ENCODE measurements around the gene ANXA9.

Gene ANXA9

DNA sequence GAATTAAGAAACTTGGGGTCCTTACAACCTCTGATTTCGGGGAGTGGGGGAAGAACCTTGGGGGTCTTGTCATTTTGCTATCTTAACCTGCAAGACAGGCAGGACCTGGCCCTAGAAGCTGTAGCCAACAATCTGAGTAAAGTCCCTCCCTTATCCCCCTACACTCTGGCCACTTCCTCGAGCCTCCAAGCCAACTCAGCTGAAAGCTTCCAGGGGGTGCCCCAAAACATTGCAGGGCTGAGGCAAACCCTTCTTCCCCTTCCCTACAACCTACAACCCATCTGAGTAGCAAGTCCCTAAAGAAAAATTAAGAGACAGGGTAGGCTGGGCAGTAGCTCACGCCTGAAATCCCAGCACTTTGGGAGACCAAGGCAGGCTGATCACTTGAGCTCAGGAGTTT lies 12.5 kb upstream of the ANXA9 start:
- Histone ChIP-seq H3K9me3 (ENCODE audit: control insufficient read depth, insufficient read depth, low read depth, low read length) (no peaks in the 10 kb centered on the region), H3K4me1 (ENCODE audit: control insufficient read depth, insufficient read depth, low read length) (peaks cover 19% of the 10 kb centered on the region), H3K4me3 (ENCODE audit: low read depth, low read length) (no peak overlapping the region), H3K36me3 (ENCODE audit: control insufficient read depth in 2 of 2, insufficient read depth in 1 of 2, low read length in 2 of 2) (peaks cover 6 to 47% of the 10 kb centered on the region in 2 experiments; a peak in 2 of 3 replicates), H3K27ac (ENCODE audit: extremely low read depth, low read depth, low read length) (no peak overlapping the region)
- POLR2A ChIA-PET = interaction anchor here (1.1 to 1.7 kb wide), 2 partner anchors 11 to 12 kb away, joined by 4 read pairs; no protein-coding TSS in a partner anchor
- TF ChIP-seq ZNF121 (tag by site-specific recombination; IDR thresholded peaks at IDR 0.05) = no peak
- no peak for TF ChIP-seq ZNF747 (tag by site-specific recombination; IDR thresholded peaks at IDR 0.05)
- CTCF ChIA-PET = interaction anchor here (1.3 to 2.4 kb wide), 3 partner anchors 10 to 26 kb away, joined by 4 to 10 read pairs (median 8); no protein-coding TSS in a partner anchor

GRCh38 chr1:150970808-150971582 lies 11.1 kb upstream of the ANXA9 start:
- Histone ChIP-seq H3K36me3 (ENCODE audit: control insufficient read depth in 2 of 2, insufficient read depth in 1 of 2, low read length in 2 of 2) (peaks cover 6 to 36% of the 10 kb centered on the region in 2 experiments; a peak in 2 of 3 replicates), H3K9me3 (ENCODE audit: control insufficient read depth, insufficient read depth, low read depth, low read length) (no peaks in the 10 kb centered on the region), H3K27ac (ENCODE audit: extremely low read depth, low read depth, low read length) (no peak overlapping the region), H3K4me1 (ENCODE audit: control insufficient read depth, insufficient read depth, low read length) (peaks cover 19% of the 10 kb centered on the region), H3K4me3 (ENCODE audit: low read depth, low read length) (no peak overlapping the region)
- CTCF ChIA-PET = interaction anchor here (0.6 to 2.4 kb wide), 6 partner anchors 8 to 45 kb away, joined by 3 to 10 read pairs (median 4); partner anchors contain the start of genes ANXA9 and SETDB1
- POLR2A ChIA-PET = interaction anchor here (0.6 to 1.1 kb wide), 5 partner anchors 10 to 392 kb away, joined by 3 to 5 read pairs (median 4); partner anchors contain the start of genes MCL1 and VPS72
- no peak for TF ChIP-seq ZNF366 (tag by site-specific recombination; conservative IDR thresholded peaks at IDR 0.05)
- TF ChIP-seq, protein P1, sequence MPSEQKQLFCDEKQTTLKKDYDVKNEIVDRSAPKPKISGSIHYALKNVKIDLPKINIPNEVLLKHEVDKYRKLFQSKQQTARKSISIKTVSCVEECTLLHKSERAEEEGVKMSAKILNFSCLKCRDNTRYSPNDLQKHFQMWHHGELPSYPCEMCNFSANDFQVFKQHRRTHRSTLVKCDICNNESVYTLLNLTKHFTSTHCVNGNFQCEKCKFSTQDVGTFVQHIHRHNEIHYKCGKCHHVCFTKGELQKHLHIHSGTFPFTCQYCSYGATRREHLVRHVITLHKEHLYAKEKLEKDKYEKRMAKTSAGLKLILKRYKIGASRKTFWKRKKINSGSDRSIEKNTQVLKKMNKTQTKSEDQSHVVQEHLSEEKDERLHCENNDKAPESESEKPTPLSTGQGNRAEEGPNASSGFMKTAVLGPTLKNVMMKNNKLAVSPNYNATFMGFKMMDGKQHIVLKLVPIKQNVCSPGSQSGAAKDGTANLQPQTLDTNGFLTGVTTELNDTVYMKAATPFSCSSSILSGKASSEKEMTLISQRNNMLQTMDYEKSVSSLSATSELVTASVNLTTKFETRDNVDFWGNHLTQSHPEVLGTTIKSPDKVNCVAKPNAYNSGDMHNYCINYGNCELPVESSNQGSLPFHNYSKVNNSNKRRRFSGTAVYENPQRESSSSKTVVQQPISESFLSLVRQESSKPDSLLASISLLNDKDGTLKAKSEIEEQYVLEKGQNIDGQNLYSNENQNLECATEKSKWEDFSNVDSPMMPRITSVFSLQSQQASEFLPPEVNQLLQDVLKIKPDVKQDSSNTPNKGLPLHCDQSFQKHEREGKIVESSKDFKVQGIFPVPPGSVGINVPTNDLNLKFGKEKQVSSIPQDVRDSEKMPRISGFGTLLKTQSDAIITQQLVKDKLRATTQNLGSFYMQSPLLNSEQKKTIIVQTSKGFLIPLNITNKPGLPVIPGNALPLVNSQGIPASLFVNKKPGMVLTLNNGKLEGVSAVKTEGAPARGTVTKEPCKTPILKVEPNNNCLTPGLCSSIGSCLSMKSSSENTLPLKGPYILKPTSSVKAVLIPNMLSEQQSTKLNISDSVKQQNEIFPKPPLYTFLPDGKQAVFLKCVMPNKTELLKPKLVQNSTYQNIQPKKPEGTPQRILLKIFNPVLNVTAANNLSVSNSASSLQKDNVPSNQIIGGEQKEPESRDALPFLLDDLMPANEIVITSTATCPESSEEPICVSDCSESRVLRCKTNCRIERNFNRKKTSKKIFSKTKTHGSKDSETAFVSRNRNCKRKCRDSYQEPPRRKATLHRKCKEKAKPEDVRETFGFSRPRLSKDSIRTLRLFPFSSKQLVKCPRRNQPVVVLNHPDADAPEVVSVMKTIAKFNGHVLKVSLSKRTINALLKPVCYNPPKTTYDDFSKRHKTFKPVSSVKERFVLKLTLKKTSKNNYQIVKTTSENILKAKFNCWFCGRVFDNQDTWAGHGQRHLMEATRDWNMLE (tag by site-specific recombination; conservative IDR thresholded peaks at IDR 0.05; ENCODE audit: low read depth) = no peak
- no peak for TF ChIP-seq GLI4 (tag by site-specific recombination; IDR thresholded peaks at IDR 0.05)
- no peak for TF ChIP-seq IKZF3 (tag by site-specific recombination; IDR thresholded peaks at IDR 0.05)
- TF ChIP-seq BCL11B (tag by site-specific recombination; IDR thresholded peaks at IDR 0.05; ENCODE audit: low read depth) = no peak
- TF ChIP-seq ZNF223 (tag by site-specific recombination; IDR thresholded peaks at IDR 0.05) = no peak
- 0 out of 2 replicates have a peak, but pooled peaks have one; percentile 11 for TF ChIP-seq ZFHX2 (tag by site-specific recombination; conservative IDR thresholded peaks at IDR 0.05)
- TF ChIP-seq, protein P2, sequence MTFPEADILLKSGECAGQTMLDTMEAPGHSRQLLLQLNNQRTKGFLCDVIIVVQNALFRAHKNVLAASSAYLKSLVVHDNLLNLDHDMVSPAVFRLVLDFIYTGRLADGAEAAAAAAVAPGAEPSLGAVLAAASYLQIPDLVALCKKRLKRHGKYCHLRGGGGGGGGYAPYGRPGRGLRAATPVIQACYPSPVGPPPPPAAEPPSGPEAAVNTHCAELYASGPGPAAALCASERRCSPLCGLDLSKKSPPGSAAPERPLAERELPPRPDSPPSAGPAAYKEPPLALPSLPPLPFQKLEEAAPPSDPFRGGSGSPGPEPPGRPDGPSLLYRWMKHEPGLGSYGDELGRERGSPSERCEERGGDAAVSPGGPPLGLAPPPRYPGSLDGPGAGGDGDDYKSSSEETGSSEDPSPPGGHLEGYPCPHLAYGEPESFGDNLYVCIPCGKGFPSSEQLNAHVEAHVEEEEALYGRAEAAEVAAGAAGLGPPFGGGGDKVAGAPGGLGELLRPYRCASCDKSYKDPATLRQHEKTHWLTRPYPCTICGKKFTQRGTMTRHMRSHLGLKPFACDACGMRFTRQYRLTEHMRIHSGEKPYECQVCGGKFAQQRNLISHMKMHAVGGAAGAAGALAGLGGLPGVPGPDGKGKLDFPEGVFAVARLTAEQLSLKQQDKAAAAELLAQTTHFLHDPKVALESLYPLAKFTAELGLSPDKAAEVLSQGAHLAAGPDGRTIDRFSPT (tag by site-specific recombination; IDR thresholded peaks at IDR 0.05) = no peak
- TF ChIP-seq ZNF621 (tag by site-specific recombination; IDR thresholded peaks at IDR 0.05) = no peak
- no peak for TF ChIP-seq ZNF561 (tag by site-specific recombination; IDR thresholded peaks at IDR 0.05; ENCODE audit: borderline replicate concordance)
- TF ChIP-seq ZNF248 (tag by site-specific recombination; IDR thresholded peaks at IDR 0.05) = no peak
- no peak for TF ChIP-seq SETDB1 (IDR thresholded peaks at IDR 0.05; ENCODE audit: insufficient read length, low read length)
- TF ChIP-seq EGR2 (tag by site-specific recombination; IDR thresholded peaks at IDR 0.05; ENCODE audit: low read depth) = peak; percentile 25; the same call in 1 of the 2 replicates
- no peak for TF ChIP-seq ZNF544 (tag by site-specific recombination; IDR thresholded peaks at IDR 0.05)
- TF ChIP-seq OVOL3 (tag by site-specific recombination; IDR thresholded peaks at IDR 0.05) = no peak
- no peak for TF ChIP-seq ZNF433 (tag by site-specific recombination; IDR thresholded peaks at IDR 0.05; ENCODE audit: low read depth)
- no peak for TF ChIP-seq KLF1 (tag by site-specific recombination; IDR thresholded peaks at IDR 0.05)
- TF ChIP-seq ZNF416 (tag by site-specific recombination; IDR thresholded peaks at IDR 0.05) = no peak
- TF ChIP-seq ZNF701 (tag by site-specific recombination; IDR thresholded peaks at IDR 0.05) = no peak
- no peak for TF ChIP-seq ZNF140 (tag by site-specific recombination; IDR thresholded peaks at IDR 0.05)
- TF ChIP-seq ZXDB (tag by site-specific recombination; IDR thresholded peaks at IDR 0.05) = no peak
- TF ChIP-seq FEZF1 (tag by site-specific recombination; IDR thresholded peaks at IDR 0.05) = no peak
- TF ChIP-seq ZNF266 (tag by site-specific recombination; IDR thresholded peaks at IDR 0.05; ENCODE audit: low read depth) = no peak
- no peak for TF ChIP-seq ZNF16 (tag by site-specific recombination; IDR thresholded peaks at IDR 0.05; ENCODE audit: low read depth)
- no peak for TF ChIP-seq ZNF174 (tag by site-specific recombination; IDR thresholded peaks at IDR 0.05)
- no peak for TF ChIP-seq ZNF214 (tag by site-specific recombination; IDR thresholded peaks at IDR 0.05; ENCODE audit: borderline replicate concordance)
- TF ChIP-seq KLF9 (tag by site-specific recombination; IDR thresholded peaks at IDR 0.05; ENCODE audit: low read depth) = no peak
